BE2C (cell line): ENCODE data around the gene BAZ1B.
"Not testable (repeated sequence)": the region's sequence is repeated elsewhere in the genome, so short reads cannot be mapped to it uniquely, and the experiment has no call there.

Source experiments
- DNase-seq: peaks from one replicate; pipeline ENCODE4 v3.0.0-alpha.2; 2020
- H3K27me3 ChIP-seq: fragments of 250-450 bp; sonication (Bioruptor Pico); 2 replicates; pipeline ENCODE4 v1.5.1; 2020; ENCODE audit warnings: mild to moderate bottlenecking
- H3K36me3 ChIP-seq: fragments of 250-450 bp; sonication (Bioruptor Pico); 2 replicates; pipeline ENCODE4 v1.5.1; 2020; ENCODE audit warnings: mild to moderate bottlenecking
- H3K4me1 ChIP-seq: fragments of 250-450 bp; sonication (Bioruptor Pico); 2 replicates; pipeline ENCODE4 v1.5.1; 2020
- H3K4me3 ChIP-seq: 2 replicates; pipeline ENCODE4 v1.5.1; 2011; ENCODE audit warnings: low read depth, low read length
- H3K9me3 ChIP-seq: fragments of 250-450 bp; sonication (Bioruptor Pico); 2 replicates; pipeline ENCODE4 v1.5.1; 2020
- TF ChIP-seq, protein P1 (sequence below): IDR thresholded peaks from 2 replicates; pipeline ENCODE4 v1.5.1; 2012; ENCODE audit warnings: mild to moderate bottlenecking, low read depth, low read length

Gene BAZ1B

DNA sequence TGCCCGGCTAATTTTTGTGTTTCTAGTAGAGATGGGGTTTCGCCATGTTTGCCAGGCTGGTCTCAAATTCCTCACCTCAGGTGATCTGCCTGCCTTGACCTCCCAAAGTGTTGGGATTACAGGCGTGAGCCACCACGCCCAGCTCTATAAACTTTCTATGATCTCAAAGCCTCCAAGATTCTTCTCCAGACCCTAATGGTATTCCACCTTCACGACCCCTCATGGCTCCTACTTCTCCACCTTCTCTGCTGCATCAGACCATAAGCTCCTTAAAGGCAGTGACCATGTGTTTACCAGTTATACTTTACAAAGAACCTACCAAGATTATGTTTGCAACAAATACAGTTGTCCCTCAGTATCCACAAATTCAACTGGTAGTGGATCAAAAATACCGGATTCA is 10.1 kb upstream of the BAZ1B start:
- no peak for DNase-seq
- Histone ChIP-seq H3K4me3 (no peak overlapping the region), H3K36me3 (peaks cover 15% of the 10 kb centered on the region), H3K9me3 (no peaks in the 10 kb centered on the region), H3K27me3 (no peaks in the 10 kb centered on the region), H3K4me1 (no peaks in the 10 kb centered on the region; the same call in 1 of the 2 replicates)
- TF ChIP-seq, protein P1, sequence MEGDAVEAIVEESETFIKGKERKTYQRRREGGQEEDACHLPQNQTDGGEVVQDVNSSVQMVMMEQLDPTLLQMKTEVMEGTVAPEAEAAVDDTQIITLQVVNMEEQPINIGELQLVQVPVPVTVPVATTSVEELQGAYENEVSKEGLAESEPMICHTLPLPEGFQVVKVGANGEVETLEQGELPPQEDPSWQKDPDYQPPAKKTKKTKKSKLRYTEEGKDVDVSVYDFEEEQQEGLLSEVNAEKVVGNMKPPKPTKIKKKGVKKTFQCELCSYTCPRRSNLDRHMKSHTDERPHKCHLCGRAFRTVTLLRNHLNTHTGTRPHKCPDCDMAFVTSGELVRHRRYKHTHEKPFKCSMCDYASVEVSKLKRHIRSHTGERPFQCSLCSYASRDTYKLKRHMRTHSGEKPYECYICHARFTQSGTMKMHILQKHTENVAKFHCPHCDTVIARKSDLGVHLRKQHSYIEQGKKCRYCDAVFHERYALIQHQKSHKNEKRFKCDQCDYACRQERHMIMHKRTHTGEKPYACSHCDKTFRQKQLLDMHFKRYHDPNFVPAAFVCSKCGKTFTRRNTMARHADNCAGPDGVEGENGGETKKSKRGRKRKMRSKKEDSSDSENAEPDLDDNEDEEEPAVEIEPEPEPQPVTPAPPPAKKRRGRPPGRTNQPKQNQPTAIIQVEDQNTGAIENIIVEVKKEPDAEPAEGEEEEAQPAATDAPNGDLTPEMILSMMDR: no peak

DNA sequence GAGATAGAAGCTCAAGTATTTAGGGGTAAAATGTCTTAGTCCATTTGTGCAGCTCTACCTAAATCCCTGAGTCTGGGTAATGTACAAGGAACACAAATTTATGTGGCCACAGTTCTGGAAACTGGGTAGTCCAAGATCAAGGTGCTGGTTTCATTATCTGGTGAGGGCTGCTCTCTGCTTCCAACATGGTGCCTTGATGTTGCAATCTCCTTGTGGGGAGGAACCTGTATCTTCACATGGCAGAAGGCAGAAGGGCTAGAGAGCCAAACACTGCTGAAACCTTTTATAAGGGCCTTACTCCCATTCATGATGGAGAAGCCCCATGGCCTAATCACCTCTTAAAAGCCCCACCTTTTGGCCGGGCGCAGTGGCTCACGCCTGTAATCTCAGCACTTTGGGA is 8.7 kb upstream of the BAZ1B start:
- Histone ChIP-seq H3K27me3 (no peaks in the 10 kb centered on the region), H3K4me3 (no peak overlapping the region), H3K4me1 (peaks cover 4% of the 10 kb centered on the region; the same call in 1 of the 2 replicates), H3K9me3 (no peaks in the 10 kb centered on the region), H3K36me3 (peaks cover 6% of the 10 kb centered on the region; the same call in 1 of the 2 replicates)
- no peak for DNase-seq
- TF ChIP-seq, protein P1: no peak

DNA sequence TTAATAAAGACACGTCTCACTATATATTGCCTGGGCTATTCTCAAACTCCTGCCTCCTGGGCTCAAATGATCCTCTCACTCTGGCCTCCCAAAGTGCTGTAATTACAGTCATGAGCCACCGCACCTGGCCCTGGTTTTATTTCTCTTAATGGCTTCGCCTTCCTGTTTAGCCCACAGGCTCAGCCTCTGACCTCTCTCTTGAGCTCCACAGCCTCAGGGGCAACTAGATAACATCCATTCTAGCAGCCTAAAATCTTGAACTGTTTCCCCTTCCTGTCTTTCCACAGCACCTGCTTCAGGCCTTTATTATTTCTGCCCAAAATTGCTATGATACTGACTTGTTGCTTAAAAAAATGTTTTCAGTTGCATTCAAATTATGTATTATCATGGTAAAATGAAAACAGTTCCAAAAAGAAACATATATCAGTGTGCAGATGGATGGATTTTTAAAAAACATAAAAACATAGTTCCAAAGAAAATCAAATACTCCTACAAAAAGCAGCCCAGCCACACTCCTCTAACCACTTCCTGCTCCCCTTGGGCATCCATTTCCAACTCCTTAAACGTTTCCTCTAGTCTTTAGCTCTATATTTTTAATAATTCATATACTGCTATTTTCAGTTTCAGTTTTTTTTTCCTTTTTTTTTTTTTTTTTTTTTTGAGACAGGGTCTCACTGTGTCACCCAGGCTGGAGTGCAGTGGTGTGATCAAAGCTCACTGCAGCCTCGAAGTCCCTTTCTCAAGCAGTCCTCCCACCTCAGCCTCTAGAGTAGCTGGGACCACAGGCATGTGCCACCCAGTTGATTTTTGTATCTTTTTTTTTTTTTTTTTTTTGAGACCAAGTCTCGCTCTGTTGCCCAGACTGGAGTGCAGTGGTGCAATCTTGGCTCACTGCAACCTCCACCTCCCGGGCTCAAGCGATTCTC is 5.1 kb upstream of the BAZ1B start:
- peak; percentile 44 for DNase-seq
- no peaks in the 10 kb centered on the region for H3K36me3 ChIP-seq
- TF ChIP-seq, protein P1: no peak
- no peaks in the 10 kb centered on the region for H3K9me3 ChIP-seq
- H3K27me3 ChIP-seq: no peaks in the 10 kb centered on the region
- H3K4me3 ChIP-seq: no peak overlapping the region
- H3K4me1 ChIP-seq: peaks cover 4% of the 10 kb centered on the region; the same call in 1 of the 2 replicates

DNA sequence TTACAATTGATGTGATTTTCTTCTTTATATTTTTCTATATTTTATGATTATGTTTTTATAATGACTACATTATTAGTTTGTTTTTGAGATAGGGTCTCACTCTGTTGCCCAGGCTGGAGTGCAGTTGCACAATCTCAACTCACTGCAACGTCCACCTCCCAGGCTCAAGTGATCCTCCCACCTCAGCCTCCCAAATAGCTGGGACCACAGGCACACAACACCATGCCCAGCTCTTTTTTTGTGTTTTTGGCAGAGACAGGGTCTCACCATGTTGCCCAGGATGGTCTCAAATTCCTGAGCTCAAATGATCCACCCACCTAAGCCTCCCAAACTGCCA is 4.0 kb upstream of the BAZ1B start:
- not testable (repeated sequence) for H3K9me3 ChIP-seq, H3K27me3 ChIP-seq, H3K4me1 ChIP-seq, H3K36me3 ChIP-seq, H3K4me3 ChIP-seq, DNase-seq

DNA sequence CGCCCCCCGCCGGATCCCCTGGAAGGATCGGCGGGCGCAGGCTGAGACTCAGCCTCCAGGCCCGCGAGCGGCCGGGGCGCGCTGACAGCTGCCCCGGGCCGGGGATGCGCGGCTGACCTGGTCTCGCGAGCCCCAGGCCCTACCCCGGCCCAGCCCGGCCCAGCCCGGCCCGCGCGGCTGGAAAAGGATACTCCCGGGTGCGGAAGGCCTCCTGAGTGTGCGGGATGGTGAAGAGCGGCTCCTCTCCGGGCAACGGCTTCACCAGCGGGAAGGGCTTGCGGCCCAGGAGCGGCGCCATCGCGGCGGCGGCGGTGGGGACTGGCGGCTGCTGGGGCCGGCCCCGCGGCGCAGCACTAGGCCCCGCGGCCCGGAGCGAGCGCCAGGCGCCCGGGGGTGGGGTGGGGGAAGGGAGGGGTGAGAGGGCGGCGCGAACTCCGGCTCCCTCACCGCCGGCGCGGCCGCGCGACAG is 423 bp downstream of the BAZ1B start:
- Histone ChIP-seq H3K9me3 (no peaks in the 10 kb centered on the region), H3K4me1 (no peaks in the 10 kb centered on the region), H3K4me3 (peak overlapping the region; percentile 72), H3K36me3 (peaks cover 38% of the 10 kb centered on the region), H3K27me3 (no peaks in the 10 kb centered on the region)
- TF ChIP-seq, protein P1: no peak
- DNase-seq: peak; percentile 80

DNA sequence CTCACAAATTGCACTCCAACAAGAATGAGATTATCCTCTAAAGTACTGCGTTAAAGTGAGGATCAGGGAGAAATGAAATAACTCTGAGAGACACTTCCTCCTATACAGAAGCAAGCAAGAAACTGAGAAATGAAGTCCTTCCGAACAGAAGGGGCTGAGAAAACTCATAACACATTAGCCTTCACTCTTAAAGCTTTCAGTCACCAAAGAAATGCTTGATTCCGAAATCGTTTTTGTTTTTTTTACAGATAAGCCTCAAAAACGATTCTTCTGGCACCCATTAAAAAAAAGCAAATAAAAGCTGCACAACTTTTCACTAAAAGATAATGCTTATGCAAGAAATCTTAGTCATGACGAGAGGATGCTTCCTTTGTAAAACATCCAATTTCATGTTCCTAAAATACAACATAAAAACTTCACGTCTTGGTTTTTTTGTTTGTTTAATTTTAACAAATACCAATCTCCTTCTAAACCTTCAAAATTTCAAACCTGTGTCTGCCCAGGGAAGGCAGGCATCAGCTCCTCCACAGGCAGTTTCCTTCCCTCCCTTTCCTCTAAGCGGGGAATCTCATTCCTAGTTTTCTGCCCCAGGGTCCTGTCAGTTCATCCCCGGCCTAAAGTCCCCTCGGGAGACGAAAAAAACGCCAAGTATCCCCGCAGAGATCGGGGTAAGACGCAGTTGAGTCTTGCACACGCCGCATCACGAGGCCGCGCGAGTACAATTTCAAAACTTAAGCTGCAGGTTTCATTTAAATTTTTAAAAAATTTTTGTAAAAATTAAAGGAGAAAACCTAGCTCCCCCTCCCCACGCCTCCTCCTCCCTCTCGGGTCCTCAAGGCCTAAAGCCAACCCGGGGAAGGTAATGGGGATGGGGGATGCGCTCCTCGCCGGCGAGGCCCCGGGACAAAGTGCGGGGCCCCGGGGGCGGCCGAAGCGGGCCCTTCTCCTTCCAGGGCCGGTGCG is 1.1 kb downstream of the BAZ1B start:
- Histone ChIP-seq H3K27me3 (no peaks in the 10 kb centered on the region), H3K9me3 (no peaks in the 10 kb centered on the region), H3K36me3 (peaks cover 45% of the 10 kb centered on the region), H3K4me3 (peak overlapping the region; percentile 72), H3K4me1 (no peaks in the 10 kb centered on the region)
- TF ChIP-seq, protein P1: no peak
- DNase-seq: no peak
